H1 (cell line): ENCODE measurements around the gene MED6. TPM values are rescaled to one million over a fixed set of nuclear protein-coding genes. Genes with fewer than 3 reads are reported as not detected.

Experiments used
- CTCF ChIA-PET: fragments of 300-600 bp; sonication (Branson Sonifier 250); formaldehyde crosslinking; loops from one replicate; lab custom pipeline; 2021; ENCODE audit not compliant: partially characterized antibody; lab: Charles Lee
- POLR2A ChIA-PET: fragments of 300-600 bp; sonication (Branson Sonifier 250); formaldehyde crosslinking; loops from one replicate; lab custom pipeline; 2021; ENCODE audit warnings: inconsistent platforms; ENCODE audit not compliant: partially characterized antibody; lab: Charles Lee
- DNase-seq, 2 experiments: peaks; one replicate each; pipeline versions ENCODE4 v3.0.0 to v3.0.0-alpha.2; 2010 to 2022; ENCODE audit warnings: low spot score in 2 of 2, low read depth in 1 of 2, mixed read lengths in 1 of 2
- FAIRE-seq: peaks from 2 replicates; lab custom pipeline; 2011; peaks lifted over from hg19 to GRCh38; lab: Jason Lieb, UNC
- H2AFZ ChIP-seq: 2 replicates; pipeline ENCODE4 v1.8.1; 2012; ENCODE audit warnings: low read length, inconsistent platforms
- H2AK5ac ChIP-seq: 2 replicates; pipeline ENCODE4 v1.6.1; 2013; ENCODE audit warnings: low read depth, low read length
- H2BK120ac ChIP-seq: replicated peaks from 2 replicates; pipeline ENCODE3; 2013; ENCODE audit warnings: low read depth, low read length, inconsistent platforms
- H2BK12ac ChIP-seq: 2 replicates; pipeline ENCODE4 v1.6.1; 2013; ENCODE audit warnings: low read depth, low read length
- H2BK15ac ChIP-seq: 2 replicates; pipeline ENCODE4 v1.6.1; 2013; ENCODE audit warnings: low read length
- H2BK20ac ChIP-seq: 2 replicates; pipeline ENCODE4 v1.6.1; 2013; ENCODE audit warnings: low read length
- H2BK5ac ChIP-seq: 2 replicates; pipeline ENCODE4 v1.6.1; 2013; ENCODE audit warnings: low read depth, low read length
- H3K14ac ChIP-seq: 2 replicates; pipeline ENCODE4 v1.6.1; 2013; ENCODE audit warnings: inconsistent platforms; ENCODE audit not compliant: insufficient read length
- H3K18ac ChIP-seq: 2 replicates; pipeline ENCODE4 v1.6.1; 2013; ENCODE audit warnings: low read length; ENCODE audit errors: extremely low read depth
- H3K23ac ChIP-seq: 2 replicates; pipeline ENCODE4 v1.6.1; 2013; ENCODE audit warnings: inconsistent platforms; ENCODE audit not compliant: insufficient read length
- H3K23me2 ChIP-seq: 2 replicates; pipeline ENCODE4 v1.6.1; 2013; ENCODE audit warnings: low read depth, low read length
- H3K27ac ChIP-seq: 2 replicates; pipeline ENCODE4 v1.6.1; 2011; ENCODE audit warnings: low read depth, low read length, inconsistent platforms
- H3K27me3 ChIP-seq, 4 experiments: replicated peaks in 1 of 4; 1 replicate in 1 of 4; 2 replicates in 3 of 4; pipeline versions ENCODE4 v1.6.1 to v1.8.1; 2011 to 2013; ENCODE audit warnings: low read length in 3 of 4, mild to moderate bottlenecking in 3 of 4, inconsistent platforms in 2 of 4, mixed read lengths in 2 of 4, moderate library complexity in 1 of 4; ENCODE audit not compliant: control insufficient read depth in 3 of 4, insufficient read depth in 3 of 4; ENCODE audit errors: extremely low read depth in 1 of 4
- H3K36me3 ChIP-seq, 4 experiments: 2 replicates each; pipeline versions ENCODE4 v1.6.1 to v1.8.1; 2011 to 2013; ENCODE audit warnings: mild to moderate bottlenecking in 4 of 4, low read length in 3 of 4, moderate library complexity in 2 of 4, control low read depth in 1 of 4, inconsistent platforms in 1 of 4; ENCODE audit not compliant: insufficient read depth in 4 of 4, control insufficient read depth in 2 of 4
- H3K4ac ChIP-seq: replicated peaks from 2 replicates; pipeline ENCODE3; 2013; ENCODE audit warnings: low read length, low read depth, mixed read lengths, inconsistent platforms; ENCODE audit not compliant: insufficient read length
- H3K4me1 ChIP-seq, 4 experiments: replicated peaks in 1 of 4; 1 replicate in 1 of 4; 2 replicates in 3 of 4; pipeline versions ENCODE4 v1.6.1 to v1.8.1; 2011 to 2013; ENCODE audit warnings: low read length in 3 of 4, inconsistent platforms in 2 of 4, mixed read lengths in 1 of 4; ENCODE audit not compliant: insufficient read depth in 4 of 4, control insufficient read depth in 3 of 4
- H3K4me2 ChIP-seq, 2 experiments: 2 replicates each; pipeline versions ENCODE4 v1.6.1 to v1.8.1; 2011 to 2013; ENCODE audit warnings: low read depth in 2 of 2, low read length in 2 of 2, control low read depth in 1 of 2, inconsistent platforms in 1 of 2, mild to moderate bottlenecking in 1 of 2; ENCODE audit not compliant: insufficient read depth in 1 of 2
- H3K4me3 ChIP-seq, 4 experiments: fragments of 200-600, 300-600 bp in 1 of 4; sonication (generic), shearing (Covaris generic), sonication (Bioruptor Twin) in 1 of 4; 2 replicates each; pipeline versions ENCODE4 v1.5.1 to v1.8.1; 2011 to 2016; ENCODE audit warnings: low read length in 4 of 4, low read depth in 3 of 4, control low read depth in 2 of 4, inconsistent platforms in 2 of 4, mild to moderate bottlenecking in 2 of 4, mixed read lengths in 1 of 4, moderate library complexity in 1 of 4; ENCODE audit not compliant: insufficient read depth in 2 of 4; ENCODE audit errors: extremely low read depth in 1 of 4
- H3K56ac ChIP-seq: replicated peaks from 2 replicates; pipeline ENCODE3; 2013; ENCODE audit warnings: low read depth, mild to moderate bottlenecking, mixed read lengths, low read length, inconsistent platforms; ENCODE audit not compliant: insufficient read length
- H3K79me1 ChIP-seq: 2 replicates; pipeline ENCODE4 v1.6.1; 2013; ENCODE audit warnings: low read depth, low read length, control low read depth
- H3K79me2 ChIP-seq, 2 experiments: 2 replicates each; pipeline versions ENCODE4 v1.6.1 to v1.8.1; 2012 to 2013; ENCODE audit warnings: low read length in 2 of 2, mild to moderate bottlenecking in 2 of 2, inconsistent platforms in 1 of 2; ENCODE audit not compliant: insufficient read depth in 2 of 2, control insufficient read depth in 1 of 2
- H3K9ac ChIP-seq, 4 experiments: replicated peaks in 1 of 4; 1 replicate in 1 of 4; 2 replicates in 3 of 4; pipeline versions ENCODE4 v1.6.1 to v1.8.1; 2011 to 2013; ENCODE audit warnings: low read depth in 3 of 4, low read length in 3 of 4, control low read depth in 2 of 4, mild to moderate bottlenecking in 2 of 4, moderate library complexity in 2 of 4, inconsistent platforms in 1 of 4; ENCODE audit errors: extremely low read depth in 1 of 4
- H3K9me3 ChIP-seq, 2 experiments: 2 replicates each; pipeline versions ENCODE4 v1.6.1 to v1.8.1; 2012 to 2013; ENCODE audit warnings: mild to moderate bottlenecking in 2 of 2, moderate library complexity in 2 of 2, control low read depth in 1 of 2, inconsistent platforms in 1 of 2, low read depth in 1 of 2, low read length in 1 of 2, mixed read lengths in 1 of 2; ENCODE audit not compliant: insufficient read depth in 2 of 2
- H4K20me1 ChIP-seq, 2 experiments: replicated peaks in 1 of 2; 2 replicates each; pipeline versions ENCODE3 to v1.8.1; 2011 to 2013; ENCODE audit warnings: inconsistent platforms in 2 of 2, low read length in 2 of 2, mild to moderate bottlenecking in 1 of 2; ENCODE audit not compliant: insufficient read depth in 2 of 2, control insufficient read depth in 1 of 2
- H4K5ac ChIP-seq: 2 replicates; pipeline ENCODE4 v1.6.1; 2013; ENCODE audit warnings: low read length, low read depth, mixed read lengths, inconsistent platforms; ENCODE audit not compliant: insufficient read length
- H4K8ac ChIP-seq: 2 replicates; pipeline ENCODE4 v1.8.0; 2013; ENCODE audit warnings: mild to moderate bottlenecking, moderate library complexity, low read length, inconsistent platforms; ENCODE audit not compliant: insufficient read depth; ENCODE audit errors: extremely low read depth
- H4K91ac ChIP-seq: replicated peaks from 2 replicates; pipeline ENCODE3; 2013; ENCODE audit warnings: low read length, mixed read lengths, inconsistent platforms; ENCODE audit not compliant: insufficient read length
- BRCA1 ChIP-seq: IDR thresholded peaks from 2 replicates; pipeline ENCODE4 v1.6.1; 2012; ENCODE audit warnings: low read depth, low read length, improper control_type of control experiment
- SP2 ChIP-seq: IDR thresholded peaks from 2 replicates; pipeline ENCODE4 v1.6.1; 2012; ENCODE audit warnings: mild to moderate bottlenecking, low read length, inconsistent platforms
- WGBS, 2 experiments: shearing (Covaris generic) in 1 of 2; methylation state at CpG; one replicate each; pipeline versions ENCODE4 v1.1.6 to v1.1.7; 2013 to 2015; ENCODE audit warnings: low lambda C conversion rate in 2 of 2, mixed read lengths in 2 of 2, inconsistent platforms in 1 of 2, low coverage in 1 of 2, missing lambda C conversion rate in 1 of 2; ENCODE audit not compliant: insufficient replicate concordance in 2 of 2, insufficient coverage in 1 of 2, insufficient read length in 1 of 2; ENCODE audit errors: extremely low coverage in 1 of 2, missing lambda C conversion rate in 1 of 2; 5-methylcytosine and 5-hydroxymethylcytosine counted together
- polyA plus RNA-seq, 7 experiments: library from polyadenylated mRNA; depleted of rRNA in 3 of 7; stranded (reverse) in 5 of 7; unstranded in 2 of 7; fragments of >200 nt in 5 of 7; fragments of 200-250 nt in 2 of 7; gene quantifications; 1 replicate in 5 of 7; 2 replicates in 1 of 7; 4 replicates in 1 of 7; pipeline versions ENCODE4 v1.2.1 to v1.2.3, GENCODE V29; 2011 to 2013; ENCODE audit warnings: missing spikeins in 2 of 7, mixed read lengths in 2 of 7
- total RNA-seq: library from RNA; stranded (reverse); fragmentation: NEBNext Ultra II Directional; extraction: Animal tissue kit (Norgen Biotek cat#: 25700); gene quantifications from 2 replicates; pipeline ENCODE4 v1.2.1, GENCODE V29; 2021

The MED6 gene
- total and polyA plus RNA-seq, 2 of the 8 experiments (the other 6 are each of a cell fraction or from before 2014, with no cell fraction given), result 33.1 to 39.7 TPM

GRCh38 chr14:70602254-70602653, 1.8 kb upstream of the MED6 start:
- ChIA-PET CTCF (interaction anchor here (0.8 to 1.0 kb wide), 2 partner anchors 21 to 121 kb away, joined by 3 read pairs; no protein-coding TSS in a partner anchor), POLR2A (interaction anchor here (1.7 to 1.8 kb wide), 2 partner anchors 10 to 46 kb away, joined by 5 to 6 read pairs; no protein-coding TSS in a partner anchor)
- Histone ChIP-seq H2BK12ac (no peak overlapping the region), H3K18ac (no peak overlapping the region), H3K27me3 (no peaks in the 10 kb centered on the region), H3K14ac (no peak overlapping the region), H2BK5ac (no peak overlapping the region), H4K91ac (no peak overlapping the region), H2BK120ac (no peak overlapping the region), H2BK15ac (no peak overlapping the region), H2AFZ (no peak overlapping the region), H2AK5ac (no peak overlapping the region), H3K56ac (no peak overlapping the region), H3K9ac (no peak overlapping the region), H3K79me2 (peaks cover 17 to 32% of the 10 kb centered on the region in 2 experiments), H3K23me2 (peaks cover 2% of the 10 kb centered on the region), H4K20me1 (peaks cover 0 to 2% of the 10 kb centered on the region in 2 experiments), H3K9me3 (no peaks in the 10 kb centered on the region), H3K4me2 (no peak overlapping the region), H3K23ac (no peak overlapping the region), H2BK20ac (no peak overlapping the region), H3K4ac (no peak overlapping the region), H3K27ac (no peak overlapping the region), H3K4me1 (peaks cover 0 to 3% (median 1%) of the 10 kb centered on the region in 4 experiments; a peak in 4 of 7 replicates)
- no peak for FAIRE-seq
- no peak for TF ChIP-seq BRCA1
- TF ChIP-seq SP2, result no peak
- TF ChIP-seq, all 59 proteins: peak for 0
- 0 out of 2 replicates have a peak, but pooled peaks cover 2% of the 10 kb centered on the region for H3K79me1 ChIP-seq
- no peak overlapping the region for H4K8ac ChIP-seq
- H3K4me3 ChIP-seq, result no peak overlapping the region
- 93% methylated on average over 2 of the region's 2 CpGs; no CpG with 5 or more reads in 1 of the 2 experiments for WGBS, 2 experiments
- H3K36me3 ChIP-seq, result no peaks in the 10 kb centered on the region; a peak in 1 of 8 replicates
- DNase-seq, result no peak
- H4K5ac ChIP-seq, result no peak overlapping the region
